Stimulated activated naive CD8-positive, alpha-beta T cell treated with anti-CD3 and anti-CD28 coated beads, Interleukin-15, Interleukin-2, amounts not matched to agents 100 ng/mL and 50 ng/mL, for 24 hours (primary cell): ENCODE data around the gene C1QL4.
"Not testable (repeated sequence)": the region's sequence is repeated elsewhere in the genome, so short reads cannot be mapped to it uniquely, and the experiment has no call there.

Experiments
- H3K27ac Mint-ChIP-seq: one replicate; pipeline ENCODE4 v1.8.0; 2021; ENCODE audit warnings: mild to moderate bottlenecking, mixed read lengths
- H3K27me3 Mint-ChIP-seq: one replicate; pipeline ENCODE4 v1.8.0; 2021; ENCODE audit warnings: mixed read lengths
- H3K36me3 Mint-ChIP-seq: one replicate; pipeline ENCODE4 v1.8.0; 2021; ENCODE audit warnings: low read depth, mixed read lengths
- H3K4me1 Mint-ChIP-seq: one replicate; pipeline ENCODE4 v1.8.0; 2021; ENCODE audit warnings: low read depth, mixed read lengths
- H3K4me3 Mint-ChIP-seq: one replicate; pipeline ENCODE4 v1.8.0; 2021; ENCODE audit warnings: mild to moderate bottlenecking, mixed read lengths
- H3K9me3 Mint-ChIP-seq: one replicate; pipeline ENCODE4 v1.8.0; 2021; ENCODE audit warnings: mixed read lengths

The C1QL4 gene

DNA sequence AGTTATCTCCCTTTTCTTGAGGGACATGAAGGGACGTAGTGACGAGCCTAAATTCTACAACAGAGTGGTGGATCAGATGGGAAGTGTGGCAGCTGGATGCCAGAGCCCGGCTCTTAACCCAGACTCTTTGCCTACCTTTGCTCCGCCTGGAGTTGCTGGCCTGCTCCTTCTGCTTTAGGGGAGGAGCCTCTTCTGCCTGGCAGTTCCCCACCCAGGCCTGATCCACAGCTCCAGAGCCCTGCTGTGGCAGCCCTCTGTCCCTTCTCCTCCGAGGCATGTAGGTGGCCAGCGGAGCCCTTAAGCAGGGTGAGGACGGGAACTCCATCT, 44.3 kb downstream of the C1QL4 start:
- H3K36me3 Mint-ChIP-seq = no peaks in the 10 kb centered on the region
- H3K9me3 Mint-ChIP-seq = no peaks in the 10 kb centered on the region
- H3K4me3 Mint-ChIP-seq = no peak overlapping the region
- H3K27me3 Mint-ChIP-seq = peaks cover 47% of the 10 kb centered on the region
- no peak overlapping the region for H3K27ac Mint-ChIP-seq
- peaks cover 16% of the 10 kb centered on the region for H3K4me1 Mint-ChIP-seq

DNA sequence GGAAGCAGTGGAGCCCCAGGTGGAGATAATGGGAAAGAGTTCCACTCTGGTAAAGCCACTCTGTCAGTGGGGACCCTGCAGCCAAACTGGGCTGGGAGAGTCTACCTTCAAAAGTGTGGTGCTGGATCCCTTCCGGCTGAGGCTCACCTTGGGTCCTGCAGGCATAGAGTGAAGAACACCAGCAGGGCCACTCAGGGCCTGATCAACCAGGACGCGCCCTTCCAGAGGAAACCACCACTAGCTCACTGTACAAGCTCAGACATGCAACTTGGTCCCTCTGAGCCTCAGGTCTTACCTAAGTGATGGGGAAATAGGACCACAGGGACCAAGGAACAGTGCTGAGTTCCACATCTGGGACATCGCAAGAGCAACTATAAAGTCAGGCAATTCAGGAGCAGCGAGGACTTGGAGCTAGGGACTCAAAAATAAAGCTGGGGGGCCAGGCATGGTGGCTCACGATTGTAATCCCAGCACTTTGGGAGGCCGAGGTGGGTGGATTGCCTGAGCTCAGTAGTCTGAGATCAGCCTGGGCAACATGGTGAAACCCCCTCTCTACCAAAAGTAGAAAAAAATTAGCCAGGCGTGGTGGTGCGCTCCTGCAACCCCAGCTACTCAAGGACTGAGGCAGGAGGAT, 47.9 kb downstream of the C1QL4 start:
- Mint-ChIP-seq H3K27me3 (peaks cover 41% of the 10 kb centered on the region), H3K36me3 (no peaks in the 10 kb centered on the region), H3K4me1 (no peaks in the 10 kb centered on the region), H3K9me3 (no peaks in the 10 kb centered on the region), H3K4me3 (no peak overlapping the region), H3K27ac (no peak overlapping the region)

DNA sequence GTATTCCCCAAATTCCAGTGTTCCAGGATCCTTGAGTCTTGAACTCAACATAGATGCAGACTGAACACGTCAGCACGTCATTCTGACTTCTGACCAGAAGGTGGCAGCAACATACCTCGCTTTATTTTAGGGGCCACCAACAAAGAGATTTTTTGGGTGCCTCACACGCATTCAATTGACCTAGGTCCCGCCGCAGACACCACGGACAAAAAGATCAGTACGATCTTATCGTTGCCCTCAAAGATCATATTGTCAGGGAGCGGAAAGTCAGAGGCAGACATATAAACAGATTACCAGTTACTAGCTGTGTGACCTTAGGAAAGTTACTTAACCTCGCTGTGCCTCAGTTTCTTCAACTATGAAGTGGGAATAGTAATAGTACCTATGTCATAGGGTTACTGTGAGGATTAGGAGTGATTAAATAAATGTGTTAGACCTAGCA, 48.6 kb downstream of the C1QL4 start:
- Mint-ChIP-seq H3K27ac (no peak overlapping the region), H3K4me1 (no peaks in the 10 kb centered on the region), H3K36me3 (no peaks in the 10 kb centered on the region), H3K4me3 (no peak overlapping the region), H3K27me3 (peaks cover 36% of the 10 kb centered on the region), H3K9me3 (no peaks in the 10 kb centered on the region)

DNA sequence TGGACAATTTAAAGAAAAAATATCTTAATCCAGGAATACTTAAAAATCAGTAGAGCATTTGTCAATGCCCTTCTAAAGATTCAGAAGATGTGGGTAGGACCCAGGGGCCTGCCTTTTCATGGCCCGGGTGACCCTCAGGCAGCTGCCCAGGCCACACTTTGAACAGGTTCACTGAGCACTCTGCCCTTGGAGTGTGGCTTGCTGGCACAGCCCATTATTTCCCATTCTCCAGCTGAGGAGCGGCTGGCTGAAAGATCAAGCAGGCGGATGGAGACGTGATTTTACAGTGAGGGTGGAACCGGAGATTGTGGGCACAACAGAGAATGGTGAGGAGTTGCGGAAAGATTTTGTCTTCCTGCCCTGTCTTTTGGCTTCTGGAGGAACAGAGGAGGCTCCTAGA, 49.1 kb downstream of the C1QL4 start:
- Mint-ChIP-seq H3K27ac (no peak overlapping the region), H3K4me1 (no peaks in the 10 kb centered on the region), H3K4me3 (no peak overlapping the region), H3K9me3 (no peaks in the 10 kb centered on the region), H3K36me3 (no peaks in the 10 kb centered on the region), H3K27me3 (peaks cover 36% of the 10 kb centered on the region)

DNA sequence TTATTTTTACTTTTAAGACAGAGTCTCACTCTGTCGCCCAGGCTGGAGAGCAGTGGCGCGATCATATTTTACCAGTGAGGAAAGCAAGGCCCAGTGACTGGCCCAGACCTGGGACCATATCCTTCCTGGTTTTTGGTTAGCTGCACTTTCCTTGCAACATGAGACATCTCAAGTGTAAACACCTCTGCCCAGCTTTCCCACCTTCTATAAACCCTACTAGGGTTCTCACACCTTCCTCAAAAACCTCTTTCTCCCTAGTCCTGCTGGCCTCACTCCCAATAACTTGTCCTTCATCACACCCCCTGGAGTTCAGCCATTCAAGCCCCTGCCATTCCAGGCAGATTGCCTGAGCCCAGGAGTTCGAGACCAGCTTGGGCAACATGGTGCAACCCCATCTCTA, 52.3 kb downstream of the C1QL4 start:
- H3K27me3 Mint-ChIP-seq = peaks cover 31% of the 10 kb centered on the region

DNA sequence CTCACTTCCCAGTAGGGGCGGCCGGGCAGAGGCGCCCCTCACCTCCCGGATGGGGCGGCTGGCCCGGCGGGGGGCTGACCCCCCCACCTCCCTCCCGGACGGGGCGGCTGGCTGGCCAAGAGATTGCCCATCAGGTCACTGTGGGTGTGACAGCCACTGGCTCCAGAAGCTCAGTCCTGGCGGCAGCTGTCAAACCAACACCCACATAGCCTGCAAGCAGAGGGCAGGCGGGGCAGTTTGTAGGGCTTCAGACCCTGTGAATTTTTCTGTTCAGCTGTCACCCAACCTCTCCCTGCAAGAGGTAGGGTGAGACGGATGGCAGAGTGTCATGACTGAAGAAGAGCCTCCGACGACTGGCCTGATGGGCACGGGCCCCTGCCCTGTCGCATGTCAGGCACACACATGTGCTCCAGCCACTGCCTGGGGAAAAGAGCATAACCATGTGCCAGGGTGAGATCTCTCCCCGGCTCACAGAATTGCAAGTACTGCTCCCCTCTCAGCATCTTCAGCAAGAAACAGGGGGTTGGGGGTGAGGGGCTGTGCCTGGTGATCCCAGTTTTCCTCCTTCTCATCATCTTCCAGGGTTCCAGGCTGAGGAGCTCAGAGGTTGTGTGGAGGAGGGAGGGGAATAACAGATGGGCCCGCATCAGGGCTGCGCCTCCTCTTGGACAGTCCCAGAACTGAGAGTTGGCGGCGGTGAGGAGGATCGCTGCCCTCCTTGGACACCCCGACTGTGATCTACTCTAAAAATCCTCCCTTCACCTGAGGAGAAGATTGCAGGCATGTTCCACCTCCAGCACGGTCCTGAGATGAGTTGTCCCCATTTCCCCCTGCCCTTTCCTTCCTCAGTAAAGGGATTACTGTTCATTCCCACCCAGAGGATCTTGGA, 53.2 kb downstream of the C1QL4 start:
- peaks cover 31% of the 10 kb centered on the region for H3K27me3 Mint-ChIP-seq
- H3K4me3 Mint-ChIP-seq = no peak overlapping the region
- H3K36me3 Mint-ChIP-seq = no peaks in the 10 kb centered on the region
- H3K27ac Mint-ChIP-seq = no peak overlapping the region
- H3K4me1 Mint-ChIP-seq = no peaks in the 10 kb centered on the region
- no peaks in the 10 kb centered on the region for H3K9me3 Mint-ChIP-seq

More for the DNA sequence above, 52.3 kb downstream of the C1QL4 start:
- H3K4me3 Mint-ChIP-seq = no peak overlapping the region
- no peak overlapping the region for H3K27ac Mint-ChIP-seq
- no peaks in the 10 kb centered on the region for H3K9me3 Mint-ChIP-seq
- no peaks in the 10 kb centered on the region for H3K36me3 Mint-ChIP-seq
- no peaks in the 10 kb centered on the region for H3K4me1 Mint-ChIP-seq

DNA sequence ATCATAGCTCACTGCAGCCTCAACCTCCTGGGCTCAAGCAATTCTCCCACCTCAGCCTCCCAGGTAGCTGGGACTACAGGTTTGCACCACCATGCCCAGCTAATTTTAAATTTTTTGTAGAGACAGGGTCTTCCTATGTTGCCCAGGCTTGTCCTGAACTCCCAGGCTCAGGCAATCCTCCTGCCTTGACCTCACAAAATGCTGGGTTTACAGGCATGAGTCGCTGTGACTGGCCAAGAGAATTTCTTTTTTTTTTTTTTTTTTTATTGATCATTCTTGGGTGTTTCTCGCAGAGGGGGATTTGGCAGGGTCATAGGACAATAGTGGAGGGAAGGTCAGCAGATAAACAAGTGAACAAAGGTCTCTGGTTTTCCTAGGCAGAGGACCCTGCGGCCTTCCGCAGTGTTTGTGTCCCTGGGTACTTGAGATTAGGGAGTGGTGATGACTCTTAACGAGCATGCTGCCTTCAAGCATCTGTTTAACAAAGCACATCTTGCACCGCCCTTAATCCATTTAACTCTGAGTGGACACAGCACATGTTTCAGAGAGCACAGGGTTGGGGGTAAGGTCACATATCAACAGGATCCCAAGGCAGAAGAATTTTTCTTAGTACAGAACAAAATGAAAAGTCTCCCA, 54.1 kb downstream of the C1QL4 start:
- H3K9me3 Mint-ChIP-seq, H3K36me3 Mint-ChIP-seq, H3K4me3 Mint-ChIP-seq, H3K27ac Mint-ChIP-seq, H3K4me1 Mint-ChIP-seq: not testable (repeated sequence)
- H3K27me3 Mint-ChIP-seq = peaks cover 24% of the 10 kb centered on the region
